ENCODE data around the gene CTPS1.

The CTPS1 gene

GRCh38 chr1:40976952-40977690 lies 2.4 kb upstream of the CTPS1 start:
- in situ Hi-C loops (cut with MboI; ENCODE audit: low pct_unique_long_range_greater_than_20kb, low sequenced_read_pairs, unreplicated experiment): no loop called here
- DNase-seq (ENCODE audit: low spot score): no peak
- no peak for TF ChIP-seq CTCF (IDR thresholded peaks at IDR 0.05; ENCODE audit: extremely low read depth, insufficient read depth, missing control alignments)

- no peak for DNase-seq (ENCODE audit: low spot score)
- no peak for TF ChIP-seq CTCF (IDR thresholded peaks at IDR 0.05; ENCODE audit: extremely low read depth, insufficient read depth, missing control alignments)
- in situ Hi-C loops (cut with MboI; ENCODE audit: low pct_unique_long_range_greater_than_20kb, low sequenced_read_pairs, unreplicated experiment): no loop called here
Observed at GRCh38 chr1:40977716-40978115, 1.8 kb upstream of the CTPS1 start.

GRCh38 chr1:40978886-40979240 lies 633 bp upstream of the CTPS1 start:
- no peak for DNase-seq (ENCODE audit: low spot score)
- no peak for TF ChIP-seq CTCF (IDR thresholded peaks at IDR 0.05; ENCODE audit: extremely low read depth, insufficient read depth, missing control alignments)

GRCh38 chr1:40980068-40980452 lies 564 bp downstream of the CTPS1 start:
- no peak for TF ChIP-seq CTCF (IDR thresholded peaks at IDR 0.05; ENCODE audit: extremely low read depth, insufficient read depth, missing control alignments)
- DNase-seq (ENCODE audit: low spot score): no peak
- in situ Hi-C loops (cut with MboI; ENCODE audit: low pct_unique_long_range_greater_than_20kb, low sequenced_read_pairs, unreplicated experiment): no loop called here

More at GRCh38 chr1:40978886-40979240, 633 bp upstream of the CTPS1 start:
- in situ Hi-C loops (cut with MboI; ENCODE audit: low pct_unique_long_range_greater_than_20kb, low sequenced_read_pairs, unreplicated experiment): no loop called here

- no peak for TF ChIP-seq CTCF (IDR thresholded peaks at IDR 0.05; ENCODE audit: extremely low read depth, insufficient read depth, missing control alignments)
- DNase-seq (ENCODE audit: low spot score): peak; percentile 50
- in situ Hi-C loops (cut with MboI; ENCODE audit: low pct_unique_long_range_greater_than_20kb, low sequenced_read_pairs, unreplicated experiment): no loop called here
Observed at GRCh38 chr1:40980453-40981121, 1.1 kb downstream of the CTPS1 start.

GRCh38 chr1:40981691-40982448 lies 2.4 kb downstream of the CTPS1 start:
- in situ Hi-C loops (cut with MboI; ENCODE audit: low pct_unique_long_range_greater_than_20kb, low sequenced_read_pairs, unreplicated experiment): no loop called here
- TF ChIP-seq CTCF (IDR thresholded peaks at IDR 0.05; ENCODE audit: extremely low read depth, insufficient read depth, missing control alignments): no peak
- no peak for DNase-seq (ENCODE audit: low spot score)

Data from GM13977 (cell line).